K562 (cell line): Measurements from ENCODE around the gene WDPCP. TPM values are rescaled to one million over a fixed set of nuclear protein-coding genes. Genes with fewer than 3 reads are reported as not detected.

Source experiments
- ATAC-seq: fragments of 200-7000 bp; cut with Tn5 transposase; 3 replicates; pipeline ENCODE4 v1.9.1; 2020; ENCODE audit warnings: moderate library complexity
- BruUV-seq: library from RNA; stranded (reverse); fragments of 400-500 nt; replicated peaks from 2 replicates; lab custom pipeline; 2021; lab: Mats Ljungman, UMichigan
- CTCF ChIA-PET: fragments of 300-600 bp; formaldehyde crosslinking; extraction: SDS; loops from one replicate; lab custom pipeline; 2021; ENCODE audit warnings: low intra/inter-chr PET ratio; lab: Yijun Ruan, JAX
- POLR2A ChIA-PET: fragments of 300-600, 350-650 bp; sonication (Branson Sonifier 250); formaldehyde crosslinking; extraction: SDS; loops from one replicate; lab custom pipeline; 2021; ENCODE audit warnings: antibody characterized with exemption, inconsistent platforms; lab: Yijun Ruan, JAX
- DNase-seq, 4 experiments: peaks; one replicate each; pipeline versions ENCODE4 v3.0.0 to v3.0.0-alpha.2; 2011 to 2018; ENCODE audit warnings: low spot score in 3 of 4, mixed read lengths in 3 of 4; ENCODE audit errors: extremely low read depth in 1 of 4
- FAIRE-seq: peaks from 2 replicates; lab custom pipeline; 2011; peaks lifted over from hg19 to GRCh38; lab: Jason Lieb, UNC
- H2AFZ ChIP-seq: 2 replicates; pipeline ENCODE4 v1.6.0; 2011; ENCODE audit warnings: low read depth, low read length, control low read depth, inconsistent platforms
- H3K27ac ChIP-seq: fragments of 200-600 bp; 3 replicates; pipeline ENCODE4 v1.8.0; 2011; ENCODE audit warnings: low read depth, mild to moderate bottlenecking, control low read depth, inconsistent platforms, low read length, moderate library complexity, mixed read lengths; ENCODE audit errors: extremely low read depth
- H3K27me3 ChIP-seq, 2 experiments: fragments of 300-600 bp in 1 of 2; 2 replicates in 1 of 2; 3 replicates in 1 of 2; pipeline versions ENCODE4 v1.6.0 to v1.8.0; 2011; ENCODE audit warnings: inconsistent platforms in 2 of 2, low read length in 2 of 2, mild to moderate bottlenecking in 1 of 2, mixed read lengths in 1 of 2, moderate library complexity in 1 of 2; ENCODE audit not compliant: control insufficient read depth in 2 of 2, insufficient read depth in 2 of 2
- H3K36me3 ChIP-seq: fragments of 300-600 bp; 3 replicates; pipeline ENCODE4 v1.8.0; 2011; ENCODE audit warnings: mild to moderate bottlenecking, low read length, inconsistent platforms; ENCODE audit not compliant: control insufficient read depth, insufficient read depth
- H3K4me1 ChIP-seq, 2 experiments: fragments of 200-600 bp in 1 of 2; replicated peaks in 1 of 2; 2 replicates in 1 of 2; 3 replicates in 1 of 2; pipeline versions ENCODE4 v1.5.1 to v1.8.0; 2011; ENCODE audit warnings: inconsistent platforms in 2 of 2, low read length in 2 of 2, mild to moderate bottlenecking in 1 of 2, mixed read lengths in 1 of 2, moderate library complexity in 1 of 2; ENCODE audit not compliant: control insufficient read depth in 2 of 2, insufficient read depth in 2 of 2
- H3K4me2 ChIP-seq: 2 replicates; pipeline ENCODE4 v1.6.1; 2011; ENCODE audit warnings: low read length, control low read depth, inconsistent platforms, mixed read lengths; ENCODE audit not compliant: insufficient read depth
- H3K4me3 ChIP-seq: fragments of 200-600 bp; sonication (generic), shearing (Covaris generic); 2 replicates; pipeline ENCODE4 v1.5.1; 2016; ENCODE audit warnings: control low read depth, inconsistent platforms
- H3K79me2 ChIP-seq: fragments of 200-600 bp; 3 replicates; pipeline ENCODE4 v1.8.0; 2011; ENCODE audit warnings: low read length, inconsistent platforms; ENCODE audit not compliant: control insufficient read depth, insufficient read depth
- H3K9ac ChIP-seq, 2 experiments: 2 replicates each; pipeline versions ENCODE4 v1.6.0 to v1.6.1; 2011; ENCODE audit warnings: low read depth in 2 of 2, low read length in 2 of 2, control low read depth in 1 of 2, inconsistent platforms in 1 of 2, mild to moderate bottlenecking in 1 of 2, mixed read lengths in 1 of 2; ENCODE audit not compliant: insufficient read depth in 1 of 2
- H3K9me1 ChIP-seq: one replicate; pipeline ENCODE4 v1.6.0; 2011; ENCODE audit warnings: inconsistent platforms, mild to moderate bottlenecking, low read length, moderate library complexity; ENCODE audit not compliant: control insufficient read depth, insufficient read depth
- H3K9me3 ChIP-seq: replicated peaks from 2 replicates; pipeline ENCODE4 v1.5.1; 2011; ENCODE audit warnings: low read depth, low read length, inconsistent platforms; ENCODE audit not compliant: control insufficient read depth, insufficient read depth
- H4K20me1 ChIP-seq: replicated peaks from 2 replicates; pipeline ENCODE4 v1.6.1; 2011; ENCODE audit warnings: low read length, inconsistent platforms, mixed read lengths; ENCODE audit not compliant: control insufficient read depth, insufficient read depth
- AFF1 ChIP-seq, 2 experiments: fragments of 450-650 bp; IDR thresholded peaks; 2 replicates each; pipeline ENCODE4 v1.6.1; 2018; ENCODE audit warnings: mild to moderate bottlenecking in 2 of 2, low read depth in 1 of 2; ENCODE audit not compliant: partially characterized antibody in 2 of 2
- ARHGAP35 ChIP-seq: fragments of 450-650 bp; IDR thresholded peaks from 2 replicates; pipeline ENCODE4 v1.6.1; 2018; ENCODE audit not compliant: partially characterized antibody
- ATF2 ChIP-seq: sonication (generic); formaldehyde crosslinking; IDR thresholded peaks from 2 replicates; pipeline ENCODE4 v1.8.1; 2022; ENCODE audit warnings: missing genetic modification reagents
- ESRRB ChIP-seq: fragments of 250-450 bp; sonication (Bioruptor Pico); IDR thresholded peaks from 2 replicates; pipeline ENCODE4 v1.5.0; 2020; ENCODE audit warnings: mild to moderate bottlenecking, moderate library complexity, borderline replicate concordance
- HIVEP1 ChIP-seq: fragments of 250-450 bp; sonication (Bioruptor Pico); IDR thresholded peaks from 2 replicates; pipeline ENCODE4 v1.4.0; 2020; ENCODE audit warnings: mild to moderate bottlenecking
- KLF13 ChIP-seq: fragments of 450-650 bp; IDR thresholded peaks from 2 replicates; pipeline ENCODE4 v1.6.1; 2016; ENCODE audit warnings: missing genetic modification characterization, low read depth, mild to moderate bottlenecking, missing compliant biosample characterization, moderate library complexity, borderline replicate concordance
- MAFF ChIP-seq: IDR thresholded peaks from 2 replicates; pipeline ENCODE4 v1.6.1; 2012; ENCODE audit warnings: low read length, improper control_type of control experiment
- MAFG ChIP-seq: fragments of 450-650 bp; conservative IDR thresholded peaks from 2 replicates; pipeline ENCODE4 v1.6.1; 2016; ENCODE audit warnings: missing genetic modification characterization, missing compliant biosample characterization
- NR1H2 ChIP-seq: sonication (generic); formaldehyde crosslinking; IDR thresholded peaks from 2 replicates; pipeline ENCODE4 v1.4.0; 2020; ENCODE audit warnings: mild to moderate bottlenecking, missing genetic modification reagents
- PHF20 ChIP-seq: fragments of 450-650 bp; IDR thresholded peaks from 2 replicates; pipeline ENCODE4 v1.6.1; 2018; ENCODE audit not compliant: partially characterized antibody
- POLR2AphosphoS2 ChIP-seq: IDR thresholded peaks from 2 replicates; pipeline ENCODE4 v1.6.1; 2012; ENCODE audit warnings: low read length, improper control_type of control experiment
- POLR2H ChIP-seq: IDR thresholded peaks from 2 replicates; pipeline ENCODE4 v1.6.1; 2016; ENCODE audit warnings: missing genetic modification characterization, low read depth, mild to moderate bottlenecking, control low read depth, missing compliant biosample characterization, moderate library complexity
- SMARCA4 ChIP-seq: fragments of 450-650 bp; IDR thresholded peaks from 2 replicates; pipeline ENCODE4 v1.6.1; 2016
- SMARCC2 ChIP-seq: fragments of 450-650 bp; IDR thresholded peaks from 2 replicates; pipeline ENCODE4 v1.6.1; 2017; ENCODE audit warnings: antibody characterized with exemption, moderate library complexity, mild to moderate bottlenecking, low read depth
- SNIP1 ChIP-seq: fragments of 450-650 bp; IDR thresholded peaks from 2 replicates; pipeline ENCODE4 v1.7.1; 2017; ENCODE audit warnings: low read depth, mild to moderate bottlenecking
- SPI1 ChIP-seq: IDR thresholded peaks from 2 replicates; pipeline ENCODE4 v1.6.1; 2011; ENCODE audit warnings: low read depth, low read length, control low read depth, borderline replicate concordance
- TGIF2 ChIP-seq: sonication (generic); formaldehyde crosslinking; IDR thresholded peaks from 2 replicates; pipeline ENCODE4 v1.8.1; 2022; ENCODE audit warnings: mild to moderate bottlenecking, missing genetic modification reagents, moderate library complexity
- YBX1 ChIP-seq: fragments of 450-650 bp; IDR thresholded peaks from 2 replicates; pipeline ENCODE4 v1.7.1; 2016; ENCODE audit warnings: mild to moderate bottlenecking
- ZKSCAN3 ChIP-seq: fragments of 250-450 bp; sonication (Bioruptor Pico); IDR thresholded peaks from 2 replicates; pipeline ENCODE4 v1.4.0; 2020
- WGBS: fragments of 100-300 bp; shearing (Covaris generic); methylation state at CpG from one replicate; pipeline ENCODE4 v1.1.6; 2016; ENCODE audit warnings: low coverage, mixed read lengths; ENCODE audit not compliant: insufficient coverage; ENCODE audit errors: missing lambda C conversion rate; 5-methylcytosine and 5-hydroxymethylcytosine counted together
- in situ Hi-C: fragments of 300-500 bp; cut with MboI; formaldehyde crosslinking; loops from 4 replicates; pipeline ENCODE4 v1.15.0; 2018; ENCODE audit warnings: inconsistent platforms, mixed read lengths
- intact Hi-C: fragments of 100-400 bp; cut with micrococcal nuclease; formaldehyde crosslinking; loops from 2 replicates; pipeline ENCODE4 v1.14.2; 2022
- polyA plus RNA-seq, 8 experiments: library from polyadenylated mRNA; depleted of rRNA in 4 of 8; stranded (reverse) in 5 of 8; unstranded in 3 of 8; fragments of >200 nt; fragmentation: Nextera tagmentation in 2 of 8; fragmentation: Illumina TruSeq in 1 of 8; extraction: Ambion mirVana in 2 of 8; extraction: Trizol in 1 of 8; gene quantifications; 2 replicates each; pipeline versions ENCODE4 v1.2.1 to v1.2.3, GENCODE V29; 2011 to 2014; ENCODE audit warnings: inconsistent platforms in 1 of 8, missing spikeins in 1 of 8
- total RNA-seq, 7 experiments: library from RNA; depleted of rRNA in 6 of 7; stranded (reverse); fragments of >200 nt in 6 of 7; fragmentation: Illumina TruSeq in 2 of 7; extraction: Trizol in 2 of 7; gene quantifications; 2 replicates each; pipeline versions ENCODE4 v1.2.1 to v1.2.3, GENCODE V29; 2011 to 2021; ENCODE audit warnings: low replicate concordance in 1 of 7

Gene WDPCP
- total and polyA plus RNA-seq, 9 of the 15 experiments (the other 6 are each of a cell fraction or from before 2014, with no cell fraction given) = 1.4 to 6.4 (median 5.5) TPM

GRCh38 chr2:63463142-63463541 lies 125.1 kb downstream of the WDPCP start (continued):
- TF ChIP-seq ATF2 (CRISPR knock-in tag) = no peak
- peak; percentile 54 for TF ChIP-seq MAFG (tag)
- no peak for TF ChIP-seq ESRRB (CRISPR knock-in tag)
- TF ChIP-seq SMARCC2 = no peak
- TF ChIP-seq PHF20 = no peak
- no peak for TF ChIP-seq SMARCA4
- no peak for TF ChIP-seq KLF13 (tag)

GRCh38 chr2:63446658-63447057 lies 141.6 kb downstream of the WDPCP start:
- no peaks in the 10 kb centered on the region for H3K4me1 ChIP-seq
- H3K79me2 ChIP-seq = no peaks in the 10 kb centered on the region
- H3K27ac ChIP-seq = no peak overlapping the region
- no peaks in the 10 kb centered on the region for H3K9me3 ChIP-seq
- POLR2A ChIA-PET = no interaction called here
- H3K36me3 ChIP-seq = no peaks in the 10 kb centered on the region
- FAIRE-seq = no peak
- CTCF ChIA-PET = interaction anchor here (0.6 kb wide), 1 partner anchor 108 kb away, joined by 3 read pairs; no protein-coding TSS in a partner anchor
- DNase-seq = no peak
- in situ Hi-C loops = no loop called here
- 23% methylated on average over 1 of the region's 1 CpG for WGBS
- no peak overlapping the region for H3K4me3 ChIP-seq
- H4K20me1 ChIP-seq = no peaks in the 10 kb centered on the region
- H3K4me2 ChIP-seq = no peak overlapping the region
- H3K9ac ChIP-seq = no peak overlapping the region
- peaks cover 0 to 5% of the 10 kb centered on the region in 2 experiments; a peak in 1 of 5 replicates for H3K27me3 ChIP-seq
- ATAC-seq = no peak
- no peak overlapping the region for H2AFZ ChIP-seq
- H3K9me1 ChIP-seq = no peaks in the 10 kb centered on the region
- intact Hi-C loops = no loop called here
- no TSS peak for BruUV-seq
- TF ChIP-seq NR1H2 (CRISPR knock-in tag) (no peak), YBX1 (no peak), MAFF (no peak), TGIF2 (CRISPR knock-in tag) (no peak), HIVEP1 (CRISPR knock-in tag) (no peak), AFF1 (IDR thresholded peaks at IDR 0.05; ENCODE audit: low read depth in 1 of 2, partially characterized antibody in 2 of 2) (no peak), POLR2AphosphoS2 (no peak), SNIP1 (no peak), SPI1 (no peak), ARHGAP35 (no peak), ZKSCAN3 (CRISPR knock-in tag) (no peak), POLR2H (tag) (no peak)
